ENCODE data around the gene REXO1. TPM values are rescaled to one million over a fixed set of nuclear protein-coding genes. Genes with fewer than 3 reads are reported as not detected.

The REXO1 gene
- total RNA-seq, 1 experiment from 2014 or later, result 56.8 TPM

DNA sequence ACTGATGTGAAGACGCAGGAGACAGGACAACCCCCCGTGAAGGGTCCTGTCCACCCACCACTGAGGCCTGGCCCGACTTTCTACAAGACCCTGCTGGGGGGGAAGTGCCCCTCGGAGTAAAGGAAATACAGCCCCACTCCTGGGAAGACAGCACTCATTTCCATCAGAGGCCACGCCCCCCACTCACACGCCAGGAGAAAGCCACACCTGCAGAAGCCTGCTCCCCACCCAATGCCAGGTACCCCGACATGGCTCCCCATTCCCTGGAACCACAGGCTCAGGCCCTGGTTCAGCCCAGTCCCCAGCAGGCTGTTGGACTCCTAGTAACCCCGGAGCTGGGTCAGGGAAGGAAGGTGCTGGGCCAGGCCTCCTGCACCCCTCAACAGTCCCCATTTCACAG lies 25.3 kb downstream of the REXO1 start:
- Histone ChIP-seq H3K9me3 (ENCODE audit: control insufficient read depth, low read depth, low read length) (no peaks in the 10 kb centered on the region), H2AK5ac (ENCODE audit: insufficient read length, low read length) (no peak overlapping the region), H2BK12ac (ENCODE audit: insufficient read length, low read depth, low read length) (no peak overlapping the region), H3K27me3 (ENCODE audit: insufficient read depth, low read length) (no peaks in the 10 kb centered on the region), H3K4ac (ENCODE audit: low read depth, low read length) (no peak overlapping the region), H4K8ac (replicated peaks; ENCODE audit: insufficient read length, low read depth, low read length) (no peak overlapping the region), H3T11ph (ENCODE audit: low read length) (no peak overlapping the region), H3K4me1 (ENCODE audit: insufficient read depth, low read length) (no peaks in the 10 kb centered on the region), H4K20me1 (ENCODE audit: control insufficient read depth, insufficient read depth, insufficient read length) (no peaks in the 10 kb centered on the region), H3K4me2 (ENCODE audit: insufficient read depth, insufficient read length, low read length) (no peak overlapping the region), H3K14ac (ENCODE audit: insufficient read depth, low read length) (no peak overlapping the region), H3K23me2 (ENCODE audit: insufficient read length, low read depth, low read length, poor library complexity, severe bottlenecking) (no peaks in the 10 kb centered on the region), H3K56ac (ENCODE audit: insufficient read length, low read depth, low read length) (no peak overlapping the region), H2BK120ac (ENCODE audit: low read depth, low read length, poor library complexity, severe bottlenecking) (no peak overlapping the region), H3K9ac (ENCODE audit: extremely low read depth, insufficient read length, low read length) (no peak overlapping the region), H2BK5ac (ENCODE audit: insufficient read length, low read length) (no peak overlapping the region), H4K91ac (ENCODE audit: insufficient read length, low read depth, low read length) (no peak overlapping the region), H3K23ac (ENCODE audit: insufficient read length, low read depth, low read length) (no peak overlapping the region), H3K27ac (ENCODE audit: insufficient read length, low read depth, low read length) (no peak overlapping the region), H2BK15ac (ENCODE audit: low read depth, low read length) (no peak overlapping the region), H2AFZ (ENCODE audit: low read length) (no peak overlapping the region), H4K5ac (ENCODE audit: insufficient read length, low read depth, low read length) (no peak overlapping the region), H3K79me1 (ENCODE audit: insufficient read depth, low read depth, low read length, poor library complexity, severe bottlenecking) (no peaks in the 10 kb centered on the region), H2BK20ac (ENCODE audit: low read depth, low read length, poor library complexity, severe bottlenecking) (no peak overlapping the region), H3K79me2 (ENCODE audit: insufficient read depth, low read length) (no peaks in the 10 kb centered on the region), H3K18ac (ENCODE audit: insufficient read length, low read depth, low read length) (no peak overlapping the region)
- TF ChIP-seq, protein P1, sequence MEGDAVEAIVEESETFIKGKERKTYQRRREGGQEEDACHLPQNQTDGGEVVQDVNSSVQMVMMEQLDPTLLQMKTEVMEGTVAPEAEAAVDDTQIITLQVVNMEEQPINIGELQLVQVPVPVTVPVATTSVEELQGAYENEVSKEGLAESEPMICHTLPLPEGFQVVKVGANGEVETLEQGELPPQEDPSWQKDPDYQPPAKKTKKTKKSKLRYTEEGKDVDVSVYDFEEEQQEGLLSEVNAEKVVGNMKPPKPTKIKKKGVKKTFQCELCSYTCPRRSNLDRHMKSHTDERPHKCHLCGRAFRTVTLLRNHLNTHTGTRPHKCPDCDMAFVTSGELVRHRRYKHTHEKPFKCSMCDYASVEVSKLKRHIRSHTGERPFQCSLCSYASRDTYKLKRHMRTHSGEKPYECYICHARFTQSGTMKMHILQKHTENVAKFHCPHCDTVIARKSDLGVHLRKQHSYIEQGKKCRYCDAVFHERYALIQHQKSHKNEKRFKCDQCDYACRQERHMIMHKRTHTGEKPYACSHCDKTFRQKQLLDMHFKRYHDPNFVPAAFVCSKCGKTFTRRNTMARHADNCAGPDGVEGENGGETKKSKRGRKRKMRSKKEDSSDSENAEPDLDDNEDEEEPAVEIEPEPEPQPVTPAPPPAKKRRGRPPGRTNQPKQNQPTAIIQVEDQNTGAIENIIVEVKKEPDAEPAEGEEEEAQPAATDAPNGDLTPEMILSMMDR (conservative IDR thresholded peaks at IDR 0.05), result no peak
- Mint-ChIP-seq H3K36me3 (ENCODE audit: insufficient read depth in 1 of 3, low read depth in 3 of 3) (peaks cover 12 to 42% (median 33%) of the 10 kb centered on the region in 3 experiments), H3K4me1 (peaks cover 3 to 10% of the 10 kb centered on the region in 2 experiments; a peak in 2 of 4 replicates), H3K9me3 (no peaks in the 10 kb centered on the region), H3K27me3 (ENCODE audit: low read depth) (no peaks in the 10 kb centered on the region), H3K27ac (no peak overlapping the region), H3K4me3 (no peak overlapping the region)
- WGBS (ENCODE audit: extremely low coverage, insufficient read length, low lambda C conversion rate), result no CpG with 5 or more reads among the region's 8 CpGs
- no peak for DNase-seq
